GM18499 (cell line): Measurements from ENCODE around the gene LFNG.

Source experiments
- ATAC-seq: cut with Tn5 transposase; IDR thresholded peaks from one replicate; pipeline ENCODE4 v1.9.1; 2021; ENCODE audit warnings: moderate number of reproducible peaks; ENCODE audit not compliant: insufficient read depth, unreplicated experiment

The LFNG gene

DNA sequence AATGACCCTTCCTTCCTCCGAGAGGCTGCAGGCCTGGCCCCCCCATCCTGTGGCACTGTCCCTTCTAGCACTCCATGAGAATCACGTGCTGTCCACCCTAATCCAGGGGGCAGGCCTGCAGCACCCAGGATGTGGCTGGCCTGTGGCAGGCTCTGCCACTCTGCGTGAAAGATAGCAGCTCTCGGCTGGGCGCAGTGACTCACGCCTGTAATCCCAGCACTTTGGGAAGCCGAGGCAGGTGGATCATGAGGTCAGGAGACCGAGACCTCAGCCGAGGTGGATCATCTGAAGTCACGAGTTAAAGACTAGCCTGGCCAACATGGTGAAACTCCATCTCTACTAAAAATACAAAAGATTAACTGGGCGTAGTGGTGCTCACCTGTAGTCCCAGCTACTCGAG lies 18.9 kb upstream of the LFNG start:
- no peak for ATAC-seq

DNA sequence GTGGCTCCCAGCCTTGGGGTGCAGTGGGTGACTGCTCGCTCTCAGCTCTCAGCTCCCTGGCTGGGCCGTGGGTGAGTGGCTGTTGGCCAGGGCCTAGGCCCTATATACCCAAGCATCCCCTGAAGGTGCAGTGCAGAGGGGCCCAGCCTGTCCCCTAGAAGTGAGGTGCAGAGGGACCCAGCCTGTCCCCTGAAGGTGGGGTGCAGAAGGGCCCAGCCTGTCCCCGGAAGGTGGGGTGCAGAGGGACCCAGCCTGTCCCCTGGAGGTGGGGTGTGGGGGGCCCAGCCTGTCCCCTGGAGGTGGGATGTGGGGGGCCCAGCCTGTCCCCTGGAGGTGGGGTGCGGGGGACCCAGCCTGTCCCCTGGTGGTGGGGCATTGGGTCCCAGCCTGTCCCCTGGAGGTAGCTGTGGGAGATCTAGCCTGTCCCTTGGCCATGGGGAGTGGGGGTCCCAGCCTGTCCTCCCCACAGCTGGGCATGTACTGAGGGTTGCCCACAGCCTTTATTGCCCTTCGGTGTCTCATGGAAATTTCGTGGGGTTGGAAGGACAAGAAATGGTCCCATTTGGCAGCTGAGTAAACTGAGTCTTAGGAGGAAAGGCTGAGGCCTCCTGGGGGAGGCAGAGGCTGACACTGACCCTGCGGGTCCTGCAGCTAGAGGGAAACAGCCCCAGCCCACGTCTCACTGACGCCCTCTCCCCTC lies 17.5 kb upstream of the LFNG start:
- ATAC-seq: no peak

DNA sequence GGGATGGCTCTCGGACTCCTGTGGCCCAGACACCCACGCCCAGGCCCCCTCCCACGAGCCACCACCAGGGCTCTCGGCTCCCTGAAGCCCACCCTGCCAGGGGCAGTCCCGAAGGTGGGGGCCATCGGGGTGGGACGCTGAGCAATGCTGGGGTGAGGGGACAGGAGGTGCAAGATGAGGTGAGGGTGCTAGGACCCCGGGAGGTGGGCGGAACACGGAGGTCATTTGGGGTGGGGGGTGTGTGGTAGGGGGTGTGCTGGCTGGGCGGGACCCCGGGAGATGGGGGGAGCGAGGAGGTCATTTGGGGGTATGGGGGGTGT lies 17.0 kb upstream of the LFNG start:
- no peak for ATAC-seq

DNA sequence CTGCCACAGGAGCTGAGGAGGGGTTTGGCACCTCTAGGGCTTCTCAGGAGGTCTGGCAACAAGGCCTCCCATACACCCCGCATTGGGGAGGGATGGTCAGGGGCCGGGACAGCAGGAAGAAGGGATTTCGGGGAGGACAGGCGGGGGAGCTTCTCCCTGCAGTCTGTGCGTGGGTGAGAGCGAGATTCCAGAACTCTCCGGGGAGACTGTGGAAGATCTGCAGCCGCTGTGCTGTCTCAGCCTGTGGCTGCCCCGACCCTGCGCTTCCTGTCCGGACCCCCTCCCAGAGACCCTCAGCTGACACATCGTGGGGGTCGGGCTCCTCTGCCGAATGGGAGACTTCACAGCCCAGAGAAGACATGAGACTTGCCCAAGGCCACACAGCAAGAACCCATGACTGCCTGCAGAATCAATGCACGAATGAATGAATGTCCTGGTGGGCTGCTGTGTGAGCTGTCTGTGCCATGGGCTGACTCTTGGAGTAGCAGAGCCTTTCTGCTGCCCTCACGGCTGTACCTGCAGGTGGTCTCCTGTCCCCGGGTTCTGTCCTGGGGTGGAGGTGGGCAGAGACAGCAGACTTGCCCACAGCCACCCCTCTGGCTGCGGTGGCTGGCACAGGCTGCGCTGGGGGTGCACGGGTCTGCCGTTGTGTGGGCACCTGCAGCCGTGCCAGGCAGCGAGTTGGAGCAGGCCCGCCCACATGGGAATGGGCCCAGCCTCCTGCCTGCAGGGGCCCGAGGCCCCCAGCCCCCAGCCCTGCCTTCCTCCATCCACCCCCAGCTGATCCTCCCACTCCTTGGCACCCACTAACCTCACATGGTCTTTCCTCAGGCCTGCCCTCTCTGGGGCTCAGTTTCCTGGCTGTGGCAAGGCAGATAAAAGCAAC lies 16.3 kb upstream of the LFNG start:
- no peak for ATAC-seq

DNA sequence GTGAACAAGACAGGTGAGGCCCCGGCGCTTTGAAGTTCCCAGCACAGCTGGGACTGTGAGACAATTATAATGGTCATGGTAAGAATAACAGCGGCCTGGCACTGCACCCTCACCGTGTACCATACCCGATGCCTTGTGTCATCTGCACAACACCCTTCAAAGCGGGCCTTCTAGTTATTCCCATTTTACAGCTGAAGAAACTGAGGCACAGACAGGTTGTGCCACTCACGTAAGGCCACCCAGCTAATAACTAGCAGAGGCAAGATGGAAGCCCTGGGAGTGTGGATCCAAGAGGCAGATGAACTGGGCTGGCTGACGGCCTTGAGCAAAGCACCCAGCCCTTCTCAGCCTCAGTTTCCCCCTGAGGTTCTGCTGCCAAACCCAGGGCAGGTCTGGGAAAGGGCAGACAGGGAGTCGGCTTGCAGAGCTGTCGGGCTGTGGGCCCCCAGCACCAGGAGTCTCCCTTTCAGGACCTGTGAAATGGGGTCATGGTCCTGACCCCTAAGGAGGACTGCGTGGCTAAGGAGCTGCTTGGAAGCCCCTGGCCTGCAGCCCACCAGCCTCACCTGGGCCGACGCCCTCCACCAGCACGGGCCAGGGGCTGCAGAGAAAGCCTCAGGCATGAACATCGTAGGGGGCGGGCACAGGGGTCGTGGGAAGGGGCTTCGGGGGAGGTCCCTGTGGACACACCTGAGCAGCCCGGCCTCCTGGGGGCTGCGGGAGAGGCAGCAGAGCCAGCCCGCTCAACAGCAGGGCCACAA lies 15.3 kb upstream of the LFNG start:
- ATAC-seq: no peak

DNA sequence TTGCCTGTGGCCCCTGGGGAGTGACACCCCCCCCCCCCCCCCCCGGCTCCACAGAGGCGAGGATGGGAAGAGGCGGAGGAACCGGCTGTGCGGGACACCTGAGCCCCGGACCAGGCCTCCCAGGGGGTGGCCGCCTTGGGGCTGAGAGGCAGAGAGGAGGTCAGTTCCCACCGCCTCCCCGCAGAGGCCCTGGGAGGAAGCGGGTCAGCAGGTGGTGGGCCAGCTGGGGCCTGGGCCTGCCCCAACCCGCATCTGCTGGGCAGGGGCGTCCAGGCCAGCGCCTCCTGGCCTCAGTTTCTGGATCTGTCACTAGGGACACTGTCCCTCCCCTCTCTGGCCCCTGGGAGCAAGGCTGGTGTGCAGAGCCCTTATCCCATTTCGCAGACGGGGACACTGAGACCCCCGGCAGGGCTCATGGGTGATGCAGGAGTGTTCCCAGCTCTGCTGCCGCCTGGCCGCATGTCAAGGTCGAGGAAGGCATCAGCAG lies 14.6 kb upstream of the LFNG start:
- ATAC-seq: no peak

DNA sequence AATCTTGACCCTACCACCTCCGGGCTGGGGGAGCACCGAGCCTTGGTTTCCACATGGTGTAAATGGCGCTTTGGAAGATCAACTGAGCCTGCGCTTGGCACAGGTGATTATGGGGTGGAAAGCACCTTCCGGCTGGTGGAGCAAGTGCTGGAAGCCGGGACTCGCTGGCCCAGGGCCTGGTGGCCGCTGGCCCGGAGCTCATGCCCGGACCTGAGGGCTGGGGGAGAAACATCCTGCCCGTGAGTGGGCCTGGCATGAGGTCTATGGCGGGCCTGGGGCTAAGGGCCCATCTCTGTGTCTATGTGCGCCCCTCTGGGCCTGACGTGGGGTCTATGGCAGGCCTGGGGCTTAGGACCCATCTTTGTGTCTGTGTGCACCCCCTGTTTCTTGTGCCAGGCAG lies 14.2 kb upstream of the LFNG start:
- ATAC-seq: no peak

DNA sequence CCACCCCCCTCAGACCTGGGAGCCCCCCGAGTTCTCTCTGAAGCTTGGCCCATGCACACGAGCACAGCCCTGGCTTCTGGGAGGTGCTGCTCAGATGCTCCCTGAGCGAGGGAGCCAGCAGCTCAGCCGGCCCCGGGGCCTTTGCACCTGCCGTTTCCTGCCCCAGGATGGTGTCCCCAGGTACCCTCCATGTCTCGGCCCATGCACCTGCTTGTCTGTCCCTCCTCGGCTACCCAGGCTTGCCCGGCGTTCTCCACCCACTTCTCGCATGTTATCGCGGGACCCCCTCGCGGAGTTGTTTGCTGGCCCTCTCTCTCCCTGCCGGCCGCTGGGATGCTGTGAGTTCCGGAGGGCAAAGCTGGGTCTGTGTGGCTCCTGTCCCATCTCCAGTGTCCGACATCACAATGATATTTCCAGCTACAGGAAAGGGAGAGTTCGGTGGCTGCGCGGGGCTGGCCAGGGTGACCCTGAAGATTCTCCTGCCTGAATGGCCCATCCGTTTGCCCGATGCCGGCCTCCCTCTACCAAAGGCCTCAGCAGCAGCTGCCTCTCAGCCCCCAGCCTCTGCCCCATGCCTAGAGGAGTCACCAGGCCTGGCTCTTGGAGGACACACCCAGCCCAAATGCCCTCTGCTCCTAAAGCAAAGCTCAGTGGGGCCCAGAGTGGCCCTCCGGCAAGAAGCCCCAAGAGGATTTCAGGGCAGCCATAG lies 12.2 kb upstream of the LFNG start:
- ATAC-seq: no peak

DNA sequence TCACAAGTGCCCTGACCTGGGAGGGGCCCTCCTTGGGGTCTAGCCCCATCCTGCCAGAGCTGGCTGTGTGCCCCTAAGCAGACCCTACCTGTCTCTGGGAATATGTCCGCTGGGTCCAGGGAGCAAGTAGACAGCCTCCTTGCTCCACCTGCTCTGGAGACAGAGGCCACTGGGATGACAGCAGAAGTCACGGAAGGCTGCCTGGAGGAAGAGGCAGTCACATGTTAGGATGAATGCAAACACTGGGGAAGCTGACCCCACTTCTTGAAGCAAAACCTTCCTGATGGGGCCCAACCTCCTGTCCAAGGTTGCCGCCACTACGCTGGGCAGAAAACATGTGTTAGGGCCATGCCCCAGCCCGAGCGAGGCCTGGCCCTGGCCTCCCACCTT lies 11.7 kb upstream of the LFNG start:
- no peak for ATAC-seq

DNA sequence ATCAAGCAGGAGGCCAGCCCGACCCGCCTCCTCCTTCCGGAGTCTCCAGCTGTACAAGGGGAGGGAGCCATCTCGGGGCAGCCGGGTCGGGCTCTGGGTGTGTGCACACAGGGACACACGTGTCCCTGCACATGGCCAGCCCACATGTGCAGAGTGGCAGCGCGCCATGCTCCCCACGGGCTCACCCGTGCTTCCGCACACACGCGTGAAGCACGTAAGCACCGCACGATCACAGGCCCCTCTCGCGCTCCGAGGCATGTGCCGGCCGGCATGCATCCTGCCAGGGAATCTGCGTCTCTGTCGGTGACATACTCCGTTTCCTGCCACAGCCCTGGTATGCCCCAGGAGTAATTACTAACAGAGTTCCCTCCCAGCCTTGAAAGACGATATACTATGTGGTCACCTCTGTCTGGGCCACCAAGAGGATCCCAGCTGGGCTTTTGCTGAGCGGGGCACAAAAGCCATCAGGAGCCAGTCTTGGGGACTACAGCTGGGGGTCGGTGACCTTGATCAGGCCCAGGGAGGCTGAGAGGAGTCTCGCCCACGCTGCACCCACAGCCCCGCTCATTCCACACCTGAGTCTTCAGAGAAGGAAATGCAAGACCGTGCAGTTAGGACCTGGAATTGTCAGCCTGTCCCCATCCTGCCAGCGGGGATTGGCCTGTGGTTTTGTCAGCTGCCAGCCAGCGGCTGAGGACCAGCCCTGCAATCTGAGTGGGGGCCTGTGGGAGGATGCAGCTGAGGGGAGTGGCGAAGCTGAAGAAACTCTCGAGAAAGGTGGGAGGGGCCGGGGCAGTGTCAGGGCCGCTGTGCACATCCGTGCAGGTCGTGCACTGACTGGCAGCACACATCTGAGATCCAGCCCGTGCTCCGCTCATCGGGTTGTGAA lies 11.0 kb upstream of the LFNG start:
- ATAC-seq: no peak

DNA sequence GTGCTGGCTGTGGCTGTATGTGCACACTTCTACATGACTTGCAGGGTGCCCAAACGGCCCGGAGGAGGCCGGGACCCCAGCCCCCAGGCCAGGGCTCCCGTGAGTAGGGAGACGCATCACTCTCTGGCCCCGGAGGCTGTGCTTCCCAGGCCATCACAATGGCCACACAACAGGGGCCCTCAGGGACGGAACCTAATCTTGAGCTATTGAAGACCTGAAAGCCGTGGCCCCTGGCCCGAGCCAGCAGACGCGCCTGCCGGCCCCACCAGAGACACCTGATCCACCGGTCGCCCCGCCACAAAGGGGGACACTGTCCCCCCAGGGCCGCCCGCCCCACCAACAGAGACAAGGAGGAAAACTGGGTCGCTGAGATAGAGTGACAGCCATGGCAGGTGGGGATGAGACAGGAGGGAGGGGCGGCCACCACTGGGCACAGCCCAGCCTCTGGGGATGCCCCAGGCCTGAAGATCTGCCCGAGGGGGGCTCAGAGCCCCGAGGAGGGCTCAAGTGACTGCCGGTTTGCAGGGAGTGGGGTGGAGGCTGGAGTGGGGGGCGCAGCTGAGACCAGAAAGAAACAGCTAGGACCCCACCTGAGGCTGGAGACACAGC lies 10.2 kb upstream of the LFNG start:
- no peak for ATAC-seq

DNA sequence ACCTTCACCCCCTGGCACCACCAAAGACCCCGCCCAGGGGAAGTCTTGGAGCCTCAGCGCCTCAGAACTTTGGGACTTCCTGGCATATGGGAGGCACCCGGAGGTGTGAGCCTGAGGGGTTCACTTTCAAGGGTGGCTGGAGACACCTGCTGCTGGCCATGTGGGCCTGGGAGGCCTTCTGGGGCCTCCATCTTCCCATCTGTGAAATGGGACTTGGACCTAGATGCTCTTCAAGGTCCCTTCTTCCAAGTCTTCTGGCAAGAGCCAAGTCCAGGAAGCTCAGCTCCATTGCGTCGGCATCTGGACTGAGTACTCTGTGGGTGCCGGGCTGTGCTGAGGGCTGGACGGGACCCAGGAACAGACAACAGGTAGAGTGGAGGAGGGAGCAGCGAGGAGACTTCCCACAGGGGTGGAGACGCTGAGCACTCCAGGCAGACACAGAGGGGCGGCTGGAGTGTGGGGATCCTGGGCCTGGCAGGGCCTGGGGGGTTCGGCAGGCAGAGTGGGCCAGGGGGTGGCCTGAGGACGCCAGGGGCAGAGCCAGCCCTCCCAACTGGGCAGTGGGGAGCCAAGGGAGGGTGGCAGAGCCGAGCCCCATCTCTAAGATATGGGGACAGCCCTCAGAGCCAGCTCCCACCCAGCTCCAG lies 9.3 kb upstream of the LFNG start:
- no peak for ATAC-seq

DNA sequence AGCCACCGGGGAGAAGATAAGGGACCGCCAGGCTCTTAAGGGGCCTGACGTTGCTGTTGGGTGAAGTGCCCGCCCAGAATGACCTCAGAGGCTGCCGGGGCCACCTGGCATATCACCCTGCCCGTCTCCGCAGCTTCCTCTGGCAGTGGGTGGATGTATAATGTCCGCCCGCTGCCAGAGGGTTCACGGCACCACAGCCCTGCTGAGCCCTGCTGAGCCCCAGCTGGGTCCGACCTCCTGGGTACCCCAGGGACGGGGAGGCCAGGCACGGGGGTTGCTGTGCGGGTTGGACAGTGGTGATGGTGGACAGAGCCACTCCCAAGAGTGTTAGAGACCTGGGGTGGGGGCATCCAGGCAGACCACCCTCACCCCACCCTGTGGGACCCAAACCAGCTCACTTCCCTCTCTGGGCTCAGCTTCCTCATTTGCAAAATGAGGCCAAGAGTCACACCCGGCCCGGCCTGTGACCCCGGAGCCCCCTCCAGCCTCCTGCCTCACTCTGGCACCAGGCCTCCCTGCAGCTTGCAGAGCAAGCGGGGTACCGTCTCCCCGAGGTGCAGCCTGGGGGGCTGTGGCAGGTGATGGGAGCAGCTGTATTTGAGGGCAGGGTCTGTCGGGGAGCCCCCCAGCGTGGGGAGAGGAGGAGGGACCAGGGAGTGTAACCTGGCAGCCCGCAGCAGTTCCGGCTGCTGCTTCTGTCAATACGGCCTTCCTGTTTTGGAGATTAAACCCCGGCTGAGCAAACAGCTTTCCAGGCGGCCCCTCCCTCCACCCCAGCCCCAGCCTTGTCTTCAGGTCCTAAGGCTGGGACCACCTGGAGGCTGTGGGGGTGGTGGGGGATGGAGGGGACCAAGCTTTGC lies 8.4 kb upstream of the LFNG start:
- ATAC-seq: no peak

DNA sequence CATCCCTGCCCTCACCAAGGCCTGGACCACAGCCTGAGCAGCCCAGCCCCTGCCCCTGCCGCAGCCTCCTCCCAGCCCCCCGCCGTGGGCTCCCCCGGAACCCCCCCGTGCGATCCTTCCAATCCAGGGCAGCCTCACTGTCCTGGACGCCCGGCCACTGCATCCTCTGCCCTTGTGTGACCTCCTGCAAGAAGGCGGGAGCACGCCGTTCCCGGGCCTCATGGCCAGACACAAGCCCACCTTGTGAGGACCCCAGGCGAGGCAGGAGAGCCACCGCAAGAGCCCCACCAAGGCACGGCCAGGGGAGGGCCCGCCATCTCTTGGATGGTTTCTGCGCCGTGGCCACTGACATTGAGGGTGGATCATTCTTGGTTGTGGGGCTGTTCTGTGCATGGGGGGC lies 7.8 kb upstream of the LFNG start:
- ATAC-seq: no peak

DNA sequence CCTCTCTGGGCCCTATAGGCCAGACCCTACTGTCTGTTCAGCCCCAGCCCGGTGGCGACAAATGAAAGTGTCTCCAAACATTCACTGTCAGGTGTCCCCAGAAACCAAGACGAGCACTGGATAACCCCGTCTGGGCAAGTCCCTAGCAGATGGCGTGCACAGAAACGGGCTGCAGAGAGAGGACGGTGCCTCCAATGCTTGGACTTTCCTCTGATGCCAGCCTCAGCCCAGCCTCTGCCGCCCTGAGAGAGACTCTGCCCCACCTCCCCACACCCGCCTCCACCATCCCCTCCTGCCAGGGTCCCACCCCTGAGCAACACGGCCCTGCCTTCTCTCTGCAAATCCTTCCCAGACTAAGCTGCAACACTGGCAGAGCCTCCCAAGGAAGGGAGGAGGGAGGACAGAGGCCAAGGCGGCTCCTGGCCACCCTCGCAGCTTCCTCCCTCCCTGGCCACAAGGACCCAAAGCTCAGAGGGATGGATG lies 7.4 kb upstream of the LFNG start:
- no peak for ATAC-seq

DNA sequence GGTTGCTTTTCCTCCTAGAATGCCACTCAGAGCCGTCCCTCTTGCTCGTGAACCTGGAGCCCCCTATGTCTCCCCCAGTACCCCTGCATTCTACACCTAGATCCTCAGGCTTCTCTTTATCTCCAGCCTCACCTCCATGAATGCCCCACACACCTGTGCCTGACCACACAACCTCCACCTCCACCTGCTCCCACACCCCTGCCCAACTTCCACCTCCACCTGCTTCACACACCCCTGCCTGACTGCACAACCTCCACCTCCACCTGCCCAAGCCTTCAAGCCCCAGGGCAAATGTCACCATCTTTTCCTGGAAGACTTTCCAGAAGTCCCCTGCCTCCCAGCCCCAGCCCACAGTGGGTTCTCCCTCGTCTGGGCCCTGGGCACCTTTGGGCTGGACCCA lies 6.9 kb upstream of the LFNG start:
- ATAC-seq: no peak

DNA sequence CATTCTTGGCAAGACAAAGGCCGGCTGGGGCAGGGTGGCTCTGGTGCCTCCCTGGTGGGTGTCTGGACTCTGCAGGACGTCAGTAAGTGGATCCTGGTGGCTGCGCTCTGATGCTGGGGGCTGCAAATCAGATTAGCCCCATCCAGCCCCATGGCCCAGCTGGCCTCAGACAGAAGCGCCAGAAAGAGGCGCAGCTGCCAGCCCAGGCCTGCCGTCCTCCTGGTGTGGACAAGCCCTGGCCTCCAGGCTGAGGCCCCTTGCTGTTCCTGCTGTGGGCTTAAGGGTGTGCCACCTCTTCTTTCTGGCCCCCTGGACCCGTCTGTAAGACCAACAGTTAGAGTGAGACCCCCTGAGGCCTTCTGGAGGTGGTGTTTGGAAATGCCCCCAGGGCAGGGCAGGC lies 5.9 kb upstream of the LFNG start:
- no peak for ATAC-seq
